Measurements from ENCODE around the gene AKT1. TPM values are rescaled to one million over a fixed set of nuclear protein-coding genes. Genes with fewer than 3 reads are reported as not detected.

Gene AKT1
- total and polyA plus RNA-seq, 4 donors = 30.6 to 192 (median 58.7) TPM

DNA sequence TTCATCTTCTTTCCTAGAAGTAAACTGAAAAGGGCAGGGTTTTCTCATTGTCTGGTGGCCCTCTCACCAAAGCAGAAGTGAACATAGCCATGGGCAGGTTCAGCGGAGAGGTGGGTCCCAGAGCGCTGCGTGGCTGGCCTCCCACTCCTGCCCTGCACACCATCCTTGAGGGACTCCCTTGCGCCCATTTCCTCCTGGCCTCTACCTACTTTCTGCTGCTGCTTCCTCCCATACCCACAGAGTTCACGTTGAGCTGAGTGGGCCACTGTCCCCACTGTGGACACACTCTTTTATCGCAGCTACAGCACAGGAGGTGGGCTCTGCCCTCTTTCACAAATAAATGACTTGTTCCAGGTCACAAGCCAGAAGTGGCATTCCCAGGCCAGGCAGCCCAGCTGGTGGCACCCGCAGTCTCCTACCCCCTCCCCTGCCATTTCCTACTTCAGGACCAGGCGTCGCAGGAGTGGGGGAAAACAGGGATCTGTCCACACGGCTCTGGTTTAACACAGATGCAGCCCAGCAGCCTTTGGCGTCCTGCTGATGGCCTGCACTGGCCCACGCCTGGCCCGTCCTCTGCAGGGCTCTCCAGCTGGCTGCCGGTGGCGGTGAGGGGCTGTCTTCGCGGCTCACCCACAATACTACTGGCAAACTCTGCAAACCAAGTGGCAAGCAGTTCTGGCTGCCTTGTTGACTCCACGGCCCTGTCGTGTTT is 37.7 kb downstream of the AKT1 start:
- no peak for DNase-seq (ENCODE audit: low spot score)
- WGBS = 92% methylated on average over 19 of the region's 19 CpGs
- TF ChIP-seq, protein P1, sequence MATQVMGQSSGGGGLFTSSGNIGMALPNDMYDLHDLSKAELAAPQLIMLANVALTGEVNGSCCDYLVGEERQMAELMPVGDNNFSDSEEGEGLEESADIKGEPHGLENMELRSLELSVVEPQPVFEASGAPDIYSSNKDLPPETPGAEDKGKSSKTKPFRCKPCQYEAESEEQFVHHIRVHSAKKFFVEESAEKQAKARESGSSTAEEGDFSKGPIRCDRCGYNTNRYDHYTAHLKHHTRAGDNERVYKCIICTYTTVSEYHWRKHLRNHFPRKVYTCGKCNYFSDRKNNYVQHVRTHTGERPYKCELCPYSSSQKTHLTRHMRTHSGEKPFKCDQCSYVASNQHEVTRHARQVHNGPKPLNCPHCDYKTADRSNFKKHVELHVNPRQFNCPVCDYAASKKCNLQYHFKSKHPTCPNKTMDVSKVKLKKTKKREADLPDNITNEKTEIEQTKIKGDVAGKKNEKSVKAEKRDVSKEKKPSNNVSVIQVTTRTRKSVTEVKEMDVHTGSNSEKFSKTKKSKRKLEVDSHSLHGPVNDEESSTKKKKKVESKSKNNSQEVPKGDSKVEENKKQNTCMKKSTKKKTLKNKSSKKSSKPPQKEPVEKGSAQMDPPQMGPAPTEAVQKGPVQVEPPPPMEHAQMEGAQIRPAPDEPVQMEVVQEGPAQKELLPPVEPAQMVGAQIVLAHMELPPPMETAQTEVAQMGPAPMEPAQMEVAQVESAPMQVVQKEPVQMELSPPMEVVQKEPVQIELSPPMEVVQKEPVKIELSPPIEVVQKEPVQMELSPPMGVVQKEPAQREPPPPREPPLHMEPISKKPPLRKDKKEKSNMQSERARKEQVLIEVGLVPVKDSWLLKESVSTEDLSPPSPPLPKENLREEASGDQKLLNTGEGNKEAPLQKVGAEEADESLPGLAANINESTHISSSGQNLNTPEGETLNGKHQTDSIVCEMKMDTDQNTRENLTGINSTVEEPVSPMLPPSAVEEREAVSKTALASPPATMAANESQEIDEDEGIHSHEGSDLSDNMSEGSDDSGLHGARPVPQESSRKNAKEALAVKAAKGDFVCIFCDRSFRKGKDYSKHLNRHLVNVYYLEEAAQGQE (IDR thresholded peaks at IDR 0.05) = no peak
- no peak for TF ChIP-seq FOXA1 (IDR thresholded peaks at IDR 0.05)
- no peak for TF ChIP-seq JUND (IDR thresholded peaks at IDR 0.05)
- H3K4me1 ChIP-seq (ENCODE audit: control insufficient read depth in 4 of 4, insufficient read depth in 4 of 4, low read length in 3 of 4) = peaks cover 8 to 29% (median 26%) of the 10 kb centered on the region in 4 donors
- H3K9me3 ChIP-seq (ENCODE audit: control insufficient read depth in 4 of 4, low read length in 3 of 4) = no peaks in the 10 kb centered on the region
- no peak overlapping the region for H3K9ac ChIP-seq (ENCODE audit: low read depth in 1 of 2, low read length in 2 of 2)
- H3K27me3 ChIP-seq (ENCODE audit: control insufficient read depth in 4 of 4, insufficient read depth in 4 of 4, low read length in 3 of 4) = no peaks in the 10 kb centered on the region
- H3K27ac ChIP-seq (ENCODE audit: low read depth in 1 of 2, low read length in 2 of 2) = no peak overlapping the region
- H3K36me3 ChIP-seq (ENCODE audit: control insufficient read depth in 4 of 4, insufficient read depth in 3 of 4, low read depth in 1 of 4, low read length in 3 of 4) = peaks cover 5 to 40% (median 18%) of the 10 kb centered on the region in 4 donors
- H3K4me3 ChIP-seq (ENCODE audit: low read depth in 1 of 3, low read length in 3 of 3) = no peak overlapping the region

DNA sequence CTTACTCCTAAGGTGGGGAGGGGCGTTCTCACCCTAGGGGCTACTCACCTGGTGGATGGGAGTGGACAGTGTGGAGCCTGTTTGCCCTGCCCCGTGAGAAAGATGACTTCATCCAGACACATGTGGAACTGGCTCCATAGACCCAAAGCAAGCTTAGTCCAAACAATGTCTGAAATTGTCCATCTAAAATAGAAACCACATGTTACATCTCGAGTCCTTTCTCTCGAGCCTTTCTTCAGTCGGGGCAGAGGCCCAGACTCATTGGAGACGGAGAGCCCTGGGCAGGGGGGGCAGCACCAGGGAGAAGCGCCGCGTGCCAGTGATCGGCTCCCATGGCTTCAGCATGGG is 38.3 kb downstream of the AKT1 start:
- Histone ChIP-seq H3K4me3 (ENCODE audit: low read depth in 1 of 3, low read length in 3 of 3) (no peak overlapping the region), H3K27ac (ENCODE audit: low read depth in 1 of 2, low read length in 2 of 2) (no peak overlapping the region), H3K9ac (ENCODE audit: low read depth in 1 of 2, low read length in 2 of 2) (no peak overlapping the region), H3K4me1 (ENCODE audit: control insufficient read depth in 4 of 4, insufficient read depth in 4 of 4, low read length in 3 of 4) (peaks cover 8 to 30% (median 27%) of the 10 kb centered on the region in 4 donors), H3K9me3 (ENCODE audit: control insufficient read depth in 4 of 4, low read length in 3 of 4) (no peaks in the 10 kb centered on the region), H3K36me3 (ENCODE audit: control insufficient read depth in 4 of 4, insufficient read depth in 3 of 4, low read depth in 1 of 4, low read length in 3 of 4) (peaks cover 5 to 40% (median 18%) of the 10 kb centered on the region in 4 donors), H3K27me3 (ENCODE audit: control insufficient read depth in 4 of 4, insufficient read depth in 4 of 4, low read length in 3 of 4) (no peaks in the 10 kb centered on the region)
- no peak for DNase-seq (ENCODE audit: low spot score)
- WGBS = 91% methylated on average over 10 of the region's 10 CpGs
- TF ChIP-seq GABPA (IDR thresholded peaks at IDR 0.05 in 1 of 2, conservative IDR thresholded peaks at IDR 0.05 in 1 of 2) (no peak), TAF1 (conservative IDR thresholded peaks at IDR 0.05) (no peak), JUND (IDR thresholded peaks at IDR 0.05) (no peak)

DNA sequence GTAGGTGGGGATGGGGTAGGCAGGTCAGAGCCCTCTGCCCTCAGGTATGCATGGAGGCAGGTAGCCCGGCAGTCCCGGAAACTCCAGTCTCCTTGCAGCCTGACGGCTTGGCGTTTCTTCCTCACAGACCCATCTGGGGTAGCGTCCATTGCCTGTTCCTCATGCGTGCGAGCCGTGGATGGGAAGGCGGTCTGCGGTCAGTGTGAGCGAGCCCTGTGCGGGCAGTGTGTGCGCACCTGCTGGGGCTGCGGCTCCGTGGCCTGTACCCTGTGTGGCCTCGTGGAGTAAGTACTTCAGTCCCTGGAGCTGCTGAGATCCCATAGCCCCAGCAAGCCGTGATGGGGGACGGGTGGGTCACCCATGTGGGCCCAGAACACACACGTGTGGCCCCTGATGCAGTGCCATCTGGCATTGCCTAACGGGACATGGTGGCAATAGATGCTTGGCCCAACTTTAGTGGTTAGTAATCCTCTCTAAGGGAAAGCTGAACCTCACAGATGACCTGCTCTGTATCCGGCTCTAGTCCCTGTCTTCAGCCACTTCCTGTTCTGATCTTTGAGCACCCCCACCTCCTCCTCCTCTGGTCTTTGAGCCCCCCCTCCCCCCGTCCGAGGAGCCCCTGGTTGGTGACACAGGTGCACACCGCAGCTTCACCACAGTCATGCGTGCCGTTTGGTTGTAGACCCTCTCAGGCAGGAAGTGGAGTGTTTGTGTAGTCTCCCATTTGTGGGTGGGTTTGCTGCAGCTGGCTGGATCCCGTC is 38.9 kb downstream of the AKT1 start:
- no peak overlapping the region for H3K9ac ChIP-seq (ENCODE audit: low read depth in 1 of 2, low read length in 2 of 2)

More for the DNA sequence above, 38.9 kb downstream of the AKT1 start:
- H3K27me3 ChIP-seq (ENCODE audit: control insufficient read depth in 4 of 4, insufficient read depth in 4 of 4, low read length in 3 of 4) = no peaks in the 10 kb centered on the region
- no peak for TF ChIP-seq FOXA1 (IDR thresholded peaks at IDR 0.05)
- TF ChIP-seq, protein P2, sequence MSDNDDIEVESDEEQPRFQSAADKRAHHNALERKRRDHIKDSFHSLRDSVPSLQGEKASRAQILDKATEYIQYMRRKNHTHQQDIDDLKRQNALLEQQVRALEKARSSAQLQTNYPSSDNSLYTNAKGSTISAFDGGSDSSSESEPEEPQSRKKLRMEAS (IDR thresholded peaks at IDR 0.05) = no peak
- no peak for TF ChIP-seq FOXA2 (IDR thresholded peaks at IDR 0.05)
- TF ChIP-seq, protein P3, sequence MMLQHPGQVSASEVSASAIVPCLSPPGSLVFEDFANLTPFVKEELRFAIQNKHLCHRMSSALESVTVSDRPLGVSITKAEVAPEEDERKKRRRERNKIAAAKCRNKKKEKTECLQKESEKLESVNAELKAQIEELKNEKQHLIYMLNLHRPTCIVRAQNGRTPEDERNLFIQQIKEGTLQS (IDR thresholded peaks at IDR 0.05) = no peak
- TF ChIP-seq RXRA (IDR thresholded peaks at IDR 0.05) = no peak
- no peak for TF ChIP-seq EGR1 (IDR thresholded peaks at IDR 0.05; ENCODE audit: low read depth in 2 of 2)
- no peak for TF ChIP-seq RAD21 (IDR thresholded peaks at IDR 0.05)
- TF ChIP-seq SP1 (IDR thresholded peaks at IDR 0.05) = no peak
- TF ChIP-seq JUND (IDR thresholded peaks at IDR 0.05) = no peak
- TF ChIP-seq, protein P1 (IDR thresholded peaks at IDR 0.05) = no peak
- TF ChIP-seq HNF4A (conservative IDR thresholded peaks at IDR 0.05) = no peak
- TF ChIP-seq HNF4G (IDR thresholded peaks at IDR 0.05) = no peak
- TF ChIP-seq, protein P4, sequence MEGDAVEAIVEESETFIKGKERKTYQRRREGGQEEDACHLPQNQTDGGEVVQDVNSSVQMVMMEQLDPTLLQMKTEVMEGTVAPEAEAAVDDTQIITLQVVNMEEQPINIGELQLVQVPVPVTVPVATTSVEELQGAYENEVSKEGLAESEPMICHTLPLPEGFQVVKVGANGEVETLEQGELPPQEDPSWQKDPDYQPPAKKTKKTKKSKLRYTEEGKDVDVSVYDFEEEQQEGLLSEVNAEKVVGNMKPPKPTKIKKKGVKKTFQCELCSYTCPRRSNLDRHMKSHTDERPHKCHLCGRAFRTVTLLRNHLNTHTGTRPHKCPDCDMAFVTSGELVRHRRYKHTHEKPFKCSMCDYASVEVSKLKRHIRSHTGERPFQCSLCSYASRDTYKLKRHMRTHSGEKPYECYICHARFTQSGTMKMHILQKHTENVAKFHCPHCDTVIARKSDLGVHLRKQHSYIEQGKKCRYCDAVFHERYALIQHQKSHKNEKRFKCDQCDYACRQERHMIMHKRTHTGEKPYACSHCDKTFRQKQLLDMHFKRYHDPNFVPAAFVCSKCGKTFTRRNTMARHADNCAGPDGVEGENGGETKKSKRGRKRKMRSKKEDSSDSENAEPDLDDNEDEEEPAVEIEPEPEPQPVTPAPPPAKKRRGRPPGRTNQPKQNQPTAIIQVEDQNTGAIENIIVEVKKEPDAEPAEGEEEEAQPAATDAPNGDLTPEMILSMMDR (IDR thresholded peaks at IDR 0.05; ENCODE audit: low read depth, low read length, missing input control) = no peak
- no peak overlapping the region for H3K27ac ChIP-seq (ENCODE audit: low read depth in 1 of 2, low read length in 2 of 2)
- DNase-seq (ENCODE audit: low spot score) = no peak
- H3K4me1 ChIP-seq (ENCODE audit: control insufficient read depth in 4 of 4, insufficient read depth in 4 of 4, low read length in 3 of 4) = peaks cover 8 to 34% (median 31%) of the 10 kb centered on the region in 4 donors
- H3K36me3 ChIP-seq (ENCODE audit: control insufficient read depth in 4 of 4, insufficient read depth in 3 of 4, low read depth in 1 of 4, low read length in 3 of 4) = peaks cover 5 to 40% (median 18%) of the 10 kb centered on the region in 4 donors
- no peaks in the 10 kb centered on the region for H3K9me3 ChIP-seq (ENCODE audit: control insufficient read depth in 4 of 4, low read length in 3 of 4)
- 80% methylated on average over 27 of the region's 27 CpGs for WGBS
- no peak overlapping the region for H3K4me3 ChIP-seq (ENCODE audit: low read depth in 1 of 3, low read length in 3 of 3)

Data from liver (tissue), 9 donors.